Measurements from ENCODE around the gene GNE. TPM values are rescaled to one million over a fixed set of nuclear protein-coding genes. Genes with fewer than 3 reads are reported as not detected.
A peak's percentile ranks its signal among the peaks of the same experiment; 100 is the strongest.
"Not testable (repeated sequence)": the region's sequence is repeated elsewhere in the genome, so short reads cannot be mapped to it uniquely, and the experiment has no call there.

Gene GNE
- total RNA-seq, 1 donor from 2014 or later, result 14.6 TPM

GRCh38 chr9:36250079-36250478 is 8.2 kb downstream of the GNE start:
- Histone ChIP-seq H3K36me3 (peaks cover 41% of the 10 kb centered on the region), H3K9me3 (no peaks in the 10 kb centered on the region), H3K4me1 (no peaks in the 10 kb centered on the region), H3K4me3 (no peak overlapping the region), H3K27me3 (ENCODE audit: low read depth) (no peaks in the 10 kb centered on the region), H3K27ac (no peak overlapping the region)
- DNase-seq (no peak), ATAC-seq (no peak)
- intact Hi-C loops (cut with DNase I), result no loop called here
- TF ChIP-seq CTCF (IDR thresholded peaks at IDR 0.05), result no peak

- H3K27me3 ChIP-seq (ENCODE audit: low read depth), result no peaks in the 10 kb centered on the region
- H3K36me3 ChIP-seq, result peaks cover 45% of the 10 kb centered on the region
- no peaks in the 10 kb centered on the region for H3K9me3 ChIP-seq
- no peak for TF ChIP-seq CTCF (IDR thresholded peaks at IDR 0.05)
- H3K4me1 ChIP-seq, result no peaks in the 10 kb centered on the region
- H3K4me3 ChIP-seq, result no peak overlapping the region
- intact Hi-C loops (cut with DNase I), result no loop called here
- ATAC-seq, result no peak
- DNase-seq, result no peak
- H3K27ac ChIP-seq, result no peak overlapping the region
Measured at GRCh38 chr9:36249189-36249588, 9.1 kb downstream of the GNE start.

GRCh38 chr9:36248061-36248460 is 10.2 kb downstream of the GNE start:
- ATAC-seq, result peak in 1 of 2 donors; percentile 60
- H3K4me1 ChIP-seq; H3K4me3 ChIP-seq; H3K27ac ChIP-seq; H3K27me3 ChIP-seq (ENCODE audit: low read depth); H3K9me3 ChIP-seq; DNase-seq; intact Hi-C loops (cut with DNase I): not testable (repeated sequence)
- peaks cover 57% of the 10 kb centered on the region for H3K36me3 ChIP-seq
- peak; percentile 43 for TF ChIP-seq CTCF (IDR thresholded peaks at IDR 0.05)

- peaks cover 64% of the 10 kb centered on the region for H3K36me3 ChIP-seq
- H3K4me1 ChIP-seq, result no peaks in the 10 kb centered on the region
- intact Hi-C loops (cut with DNase I), result no loop called here
- no peak overlapping the region for H3K27ac ChIP-seq
- ATAC-seq (no peak), DNase-seq (no peak)
- H3K9me3 ChIP-seq, result no peaks in the 10 kb centered on the region
- no peaks in the 10 kb centered on the region for H3K27me3 ChIP-seq (ENCODE audit: low read depth)
- TF ChIP-seq CTCF (IDR thresholded peaks at IDR 0.05), result no peak
- no peak overlapping the region for H3K4me3 ChIP-seq
Measured at GRCh38 chr9:36247356-36247755, 10.9 kb downstream of the GNE start.

GRCh38 chr9:36245906-36246305 is 12.3 kb downstream of the GNE start:
- ATAC-seq (no peak), DNase-seq (no peak)
- TF ChIP-seq CTCF (IDR thresholded peaks at IDR 0.05), result no peak
- intact Hi-C loops (cut with DNase I), result no loop called here
- Histone ChIP-seq H3K4me1 (no peaks in the 10 kb centered on the region), H3K36me3 (peaks cover 78% of the 10 kb centered on the region), H3K27ac (no peak overlapping the region), H3K27me3 (ENCODE audit: low read depth) (no peaks in the 10 kb centered on the region), H3K4me3 (no peak overlapping the region), H3K9me3 (no peaks in the 10 kb centered on the region)

- H3K27ac ChIP-seq; H3K27me3 ChIP-seq (ENCODE audit: low read depth); H3K4me3 ChIP-seq; ATAC-seq; H3K4me1 ChIP-seq; DNase-seq; H3K9me3 ChIP-seq; intact Hi-C loops (cut with DNase I): not testable (repeated sequence)
- peaks cover 64% of the 10 kb centered on the region for H3K36me3 ChIP-seq
Measured at GRCh38 chr9:36239675-36240074, 18.6 kb downstream of the GNE start.

GRCh38 chr9:36239205-36239604 is 19.0 kb downstream of the GNE start:
- not testable (repeated sequence) for H3K4me1 ChIP-seq, ATAC-seq
- H3K36me3 ChIP-seq, result peaks cover 66% of the 10 kb centered on the region

More at GRCh38 chr9:36239205-36239604, 19.0 kb downstream of the GNE start:
- H3K4me3 ChIP-seq; H3K27ac ChIP-seq; H3K9me3 ChIP-seq; intact Hi-C loops (cut with DNase I); H3K27me3 ChIP-seq (ENCODE audit: low read depth); DNase-seq: not testable (repeated sequence)
